Measurements from ENCODE around the gene PRR5L.

DNA sequence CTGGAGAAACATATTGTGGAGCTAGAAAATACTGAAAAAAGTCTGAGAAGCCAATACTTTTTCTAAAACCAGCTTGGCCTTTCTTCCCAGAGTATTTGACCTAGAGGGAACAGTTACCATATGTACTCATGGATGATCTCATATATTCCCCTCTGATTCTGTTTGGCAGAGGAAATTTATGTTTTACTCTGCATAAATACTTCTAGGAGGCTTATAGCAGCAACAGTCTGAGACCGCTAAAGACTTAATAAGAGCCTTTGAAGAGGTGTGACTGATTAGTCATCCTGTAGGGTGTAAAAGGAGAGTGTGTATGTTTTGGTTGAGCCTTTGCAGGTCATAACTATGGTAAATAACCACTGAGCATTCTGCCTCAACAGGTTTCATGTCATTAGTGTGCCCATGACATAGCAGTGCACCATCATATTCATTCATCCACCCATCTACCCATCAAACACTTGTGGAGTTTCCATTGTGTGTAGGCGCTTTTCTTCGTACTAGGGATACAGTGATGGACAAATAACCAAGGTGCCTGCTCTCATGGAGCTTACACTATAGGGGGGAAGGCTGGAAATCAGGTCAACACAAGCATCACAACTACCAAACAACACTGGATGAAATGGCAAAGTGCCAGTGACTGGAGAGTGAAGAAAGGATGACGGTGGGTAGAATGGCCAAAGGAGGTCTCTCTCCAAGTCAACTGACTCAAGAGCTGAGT is 169.5 kb downstream of the PRR5L start:
- TF ChIP-seq, protein P1, sequence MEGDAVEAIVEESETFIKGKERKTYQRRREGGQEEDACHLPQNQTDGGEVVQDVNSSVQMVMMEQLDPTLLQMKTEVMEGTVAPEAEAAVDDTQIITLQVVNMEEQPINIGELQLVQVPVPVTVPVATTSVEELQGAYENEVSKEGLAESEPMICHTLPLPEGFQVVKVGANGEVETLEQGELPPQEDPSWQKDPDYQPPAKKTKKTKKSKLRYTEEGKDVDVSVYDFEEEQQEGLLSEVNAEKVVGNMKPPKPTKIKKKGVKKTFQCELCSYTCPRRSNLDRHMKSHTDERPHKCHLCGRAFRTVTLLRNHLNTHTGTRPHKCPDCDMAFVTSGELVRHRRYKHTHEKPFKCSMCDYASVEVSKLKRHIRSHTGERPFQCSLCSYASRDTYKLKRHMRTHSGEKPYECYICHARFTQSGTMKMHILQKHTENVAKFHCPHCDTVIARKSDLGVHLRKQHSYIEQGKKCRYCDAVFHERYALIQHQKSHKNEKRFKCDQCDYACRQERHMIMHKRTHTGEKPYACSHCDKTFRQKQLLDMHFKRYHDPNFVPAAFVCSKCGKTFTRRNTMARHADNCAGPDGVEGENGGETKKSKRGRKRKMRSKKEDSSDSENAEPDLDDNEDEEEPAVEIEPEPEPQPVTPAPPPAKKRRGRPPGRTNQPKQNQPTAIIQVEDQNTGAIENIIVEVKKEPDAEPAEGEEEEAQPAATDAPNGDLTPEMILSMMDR (IDR thresholded peaks at IDR 0.05): no peak
- TF ChIP-seq ZFX (IDR thresholded peaks at IDR 0.05; ENCODE audit: borderline replicate concordance): no peak

Measured in 22Rv1 (cell line).